Mononuclear cell (primary cell): Measurements from ENCODE around the gene NVL. TPM values are rescaled to one million over a fixed set of nuclear protein-coding genes. Genes with fewer than 3 reads are reported as not detected.
"Not testable (repeated sequence)": the region's sequence is repeated elsewhere in the genome, so short reads cannot be mapped to it uniquely, and the experiment has no call there.

Experiments used
- H3K27me3 ChIP-seq: 2 replicates; pipeline ENCODE4 v1.6.0; 2011; ENCODE audit warnings: low read length, control low read depth; ENCODE audit not compliant: insufficient read depth
- H3K4me1 ChIP-seq: 2 replicates; pipeline ENCODE4 v1.5.1; 2011; ENCODE audit warnings: mild to moderate bottlenecking, low read length, control low read depth; ENCODE audit not compliant: insufficient read depth
- H3K4me3 ChIP-seq: 2 replicates; pipeline ENCODE4 v1.5.1; 2011; ENCODE audit warnings: mild to moderate bottlenecking, low read length, moderate library complexity
- H3K9me3 ChIP-seq: 2 replicates; pipeline ENCODE4 v1.5.1; 2011; ENCODE audit warnings: low read depth, mild to moderate bottlenecking, control low read depth, low read length
- total RNA-seq: library from RNA; depleted of rRNA; stranded (reverse); fragments of >200 nt; gene quantifications from one replicate; pipeline ENCODE4 v1.2.3, GENCODE V29; 2012

The NVL gene
- total RNA-seq = 20.0 TPM

DNA sequence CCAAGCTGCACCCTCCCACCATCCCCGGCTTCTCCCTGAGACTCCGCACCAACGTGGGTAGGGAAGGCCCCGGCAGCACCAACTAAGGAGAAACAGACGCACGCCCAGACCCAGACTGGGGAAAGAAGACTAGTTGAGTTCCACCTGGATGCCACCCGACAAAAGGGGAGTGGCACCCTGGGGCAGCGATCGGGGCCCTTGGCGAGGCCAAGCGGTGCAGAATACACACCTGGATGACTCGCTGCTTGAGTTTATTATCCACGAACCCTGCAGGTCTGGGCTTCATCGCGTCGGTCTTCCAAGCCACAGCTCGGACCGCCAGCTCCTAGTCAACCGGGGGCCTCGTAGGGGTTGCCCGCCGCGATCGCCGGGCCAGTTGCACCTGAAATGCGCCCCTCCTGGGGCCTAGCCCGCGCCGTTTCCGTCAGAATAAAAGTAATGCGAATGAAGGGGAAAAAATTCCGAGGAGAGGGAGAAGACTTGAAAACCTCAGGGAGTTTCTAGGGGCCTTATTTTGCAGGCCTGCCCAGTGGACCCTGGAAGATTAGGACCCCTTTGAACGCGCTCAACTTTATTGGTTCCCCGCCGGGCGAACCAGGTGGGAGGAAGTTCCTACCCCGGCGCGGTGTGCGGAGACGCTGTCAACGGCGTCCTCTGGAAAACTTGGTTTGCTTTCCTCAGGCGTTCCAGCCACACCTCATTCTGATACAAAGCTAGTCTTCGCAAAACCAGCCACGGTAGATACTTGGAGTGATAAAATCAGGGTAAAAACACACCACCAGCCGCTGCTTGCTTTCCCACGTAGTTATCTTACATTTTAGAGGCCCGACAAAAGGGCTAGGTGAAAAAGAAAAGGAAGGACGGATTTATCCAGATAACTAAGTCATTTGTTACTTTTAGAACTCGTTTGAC is at the start of gene NVL:
NVL (minus strand) TSS at position 331 of the 912 bp plus-strand sequence; CDS start at position 286, 45 bp downstream.
- no peaks in the 10 kb centered on the region for H3K27me3 ChIP-seq
- H3K9me3 ChIP-seq = no peaks in the 10 kb centered on the region
- peaks cover 34% of the 10 kb centered on the region for H3K4me1 ChIP-seq
- H3K4me3 ChIP-seq = peak within 1 kb of the TSS; percentile 95

- Histone ChIP-seq H3K4me3 (no peak overlapping the region), H3K9me3 (no peaks in the 10 kb centered on the region), H3K4me1 (peaks cover 81% of the 10 kb centered on the region), H3K27me3 (no peaks in the 10 kb centered on the region)
These were observed 49.1 kb upstream of the NVL start for GRCh38 chr1:224378855-224379631.

- Histone ChIP-seq H3K4me3 (no peak overlapping the region), H3K9me3 (no peaks in the 10 kb centered on the region), H3K4me1 (peaks cover 77% of the 10 kb centered on the region), H3K27me3 (no peaks in the 10 kb centered on the region)
These were observed 47.7 kb upstream of the NVL start for GRCh38 chr1:224377676-224378006.

DNA sequence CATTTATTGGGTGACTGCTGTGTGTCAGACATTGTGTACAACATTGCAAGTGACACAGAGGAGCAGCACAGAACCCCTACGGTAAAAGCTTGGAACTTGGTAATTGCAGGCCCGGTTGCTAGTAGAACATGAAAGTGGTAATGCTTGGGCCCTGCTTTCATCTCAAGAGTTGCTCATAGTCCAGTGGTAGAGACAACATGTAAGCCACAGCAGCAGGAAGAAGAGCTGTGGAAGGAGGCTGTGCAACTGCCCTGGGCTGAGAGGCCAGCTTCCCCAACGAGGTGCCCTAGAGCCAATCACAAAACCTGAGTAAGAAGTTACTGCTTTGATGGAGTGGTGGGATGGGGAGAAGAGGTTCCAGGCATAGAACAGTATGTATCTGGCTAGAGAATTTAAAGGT is 45.1 kb upstream of the NVL start:
- H3K4me1 ChIP-seq = peaks cover 52% of the 10 kb centered on the region
- no peaks in the 10 kb centered on the region for H3K27me3 ChIP-seq
- no peak overlapping the region for H3K4me3 ChIP-seq
- no peaks in the 10 kb centered on the region for H3K9me3 ChIP-seq

GRCh38 chr1:224373008-224373590 is 43.1 kb upstream of the NVL start:
- Histone ChIP-seq H3K27me3 (no peaks in the 10 kb centered on the region), H3K9me3 (no peaks in the 10 kb centered on the region), H3K4me3 (no peak overlapping the region), H3K4me1 (peaks cover 34% of the 10 kb centered on the region)

DNA sequence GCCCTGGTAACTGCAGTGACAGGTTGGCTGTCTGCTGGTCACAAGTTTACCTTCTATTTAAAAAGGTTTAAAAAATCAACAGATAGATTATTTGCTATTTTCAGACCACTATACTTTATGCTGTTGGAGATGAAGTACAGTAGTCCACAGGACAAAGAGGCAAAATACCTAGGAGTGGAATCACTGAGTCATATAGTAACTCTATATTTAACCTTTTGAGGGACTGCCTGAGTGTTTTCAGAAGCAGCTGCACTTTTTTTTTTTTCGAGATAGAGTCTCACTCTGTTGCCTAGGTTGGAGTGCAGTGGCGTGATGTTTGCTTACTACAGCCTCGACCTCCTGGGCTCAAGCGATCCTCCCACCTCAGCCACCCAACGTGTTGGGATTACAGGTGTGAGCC is 38.4 kb upstream of the NVL start:
- peaks cover 6% of the 10 kb centered on the region for H3K4me1 ChIP-seq
- H3K4me3 ChIP-seq = no peak overlapping the region
- H3K27me3 ChIP-seq = no peaks in the 10 kb centered on the region
- H3K9me3 ChIP-seq = no peaks in the 10 kb centered on the region

DNA sequence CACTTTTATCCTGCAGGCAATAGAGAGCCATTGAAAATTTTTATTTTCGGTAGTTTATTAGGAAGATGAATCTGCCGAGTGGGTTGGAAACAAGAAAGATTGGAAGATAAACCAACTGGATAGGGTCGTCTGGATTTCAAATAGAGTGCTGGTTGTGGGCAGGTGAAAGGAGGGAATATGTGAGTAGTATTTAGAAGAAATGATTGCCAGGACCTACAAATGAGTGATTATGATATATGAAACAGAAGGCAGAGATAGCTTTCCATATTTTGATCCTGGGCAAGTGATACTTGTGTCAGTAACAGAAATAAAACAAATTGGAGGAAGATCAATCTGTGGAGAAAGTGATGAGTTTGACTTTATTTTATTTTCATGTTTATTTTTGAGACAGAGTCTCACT is 29.2 kb upstream of the NVL start:
- Histone ChIP-seq H3K4me1 (peaks cover 47% of the 10 kb centered on the region), H3K27me3 (no peaks in the 10 kb centered on the region), H3K9me3 (no peaks in the 10 kb centered on the region), H3K4me3 (no peak overlapping the region)

DNA sequence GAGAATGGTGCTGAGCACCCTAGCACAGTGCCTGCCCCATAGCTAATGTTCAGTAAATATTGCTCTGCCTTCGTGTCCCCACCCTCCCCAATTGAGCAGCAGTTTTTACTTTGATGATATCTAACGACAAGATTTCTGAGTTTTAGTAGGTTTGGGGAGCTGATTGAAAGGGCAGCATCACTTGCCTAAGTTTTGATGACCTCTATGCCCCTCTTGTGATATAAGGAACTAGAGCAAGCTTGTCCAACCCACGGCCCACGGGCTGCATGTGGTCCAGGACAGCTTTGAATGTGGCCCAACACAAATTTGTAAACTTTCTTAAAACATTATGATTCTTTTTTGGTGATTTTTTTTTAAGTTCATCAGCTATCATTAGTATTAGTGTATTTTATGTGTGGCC is 28.3 kb upstream of the NVL start:
- Histone ChIP-seq H3K4me3 (no peak overlapping the region), H3K27me3 (no peaks in the 10 kb centered on the region), H3K9me3 (no peaks in the 10 kb centered on the region), H3K4me1 (peaks cover 41% of the 10 kb centered on the region)

DNA sequence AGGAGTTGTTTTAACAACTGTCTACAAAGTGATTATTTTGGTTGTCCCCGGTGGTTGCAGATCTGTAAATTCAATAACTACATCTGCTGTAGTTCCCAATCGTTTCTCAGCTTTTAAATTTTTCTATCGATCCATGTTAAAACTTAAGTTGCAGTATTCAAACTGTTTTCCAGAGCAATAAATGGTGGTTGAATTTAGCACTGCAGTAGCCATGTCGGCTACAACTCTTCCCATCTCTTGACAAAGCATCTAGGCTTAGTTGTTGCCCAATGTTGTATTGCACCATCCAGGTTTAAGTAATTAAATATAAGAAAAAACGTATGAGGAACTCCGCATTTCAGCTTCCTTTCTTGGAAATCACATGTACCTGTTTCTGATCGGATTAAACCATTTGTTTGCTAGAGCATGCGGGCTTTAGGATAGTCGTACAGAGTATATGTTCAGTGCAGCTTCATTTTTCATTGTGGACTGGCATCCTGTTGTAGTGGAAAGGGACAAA is 27.7 kb upstream of the NVL start:
- Histone ChIP-seq H3K4me1 (peaks cover 38% of the 10 kb centered on the region), H3K27me3 (no peaks in the 10 kb centered on the region)

DNA sequence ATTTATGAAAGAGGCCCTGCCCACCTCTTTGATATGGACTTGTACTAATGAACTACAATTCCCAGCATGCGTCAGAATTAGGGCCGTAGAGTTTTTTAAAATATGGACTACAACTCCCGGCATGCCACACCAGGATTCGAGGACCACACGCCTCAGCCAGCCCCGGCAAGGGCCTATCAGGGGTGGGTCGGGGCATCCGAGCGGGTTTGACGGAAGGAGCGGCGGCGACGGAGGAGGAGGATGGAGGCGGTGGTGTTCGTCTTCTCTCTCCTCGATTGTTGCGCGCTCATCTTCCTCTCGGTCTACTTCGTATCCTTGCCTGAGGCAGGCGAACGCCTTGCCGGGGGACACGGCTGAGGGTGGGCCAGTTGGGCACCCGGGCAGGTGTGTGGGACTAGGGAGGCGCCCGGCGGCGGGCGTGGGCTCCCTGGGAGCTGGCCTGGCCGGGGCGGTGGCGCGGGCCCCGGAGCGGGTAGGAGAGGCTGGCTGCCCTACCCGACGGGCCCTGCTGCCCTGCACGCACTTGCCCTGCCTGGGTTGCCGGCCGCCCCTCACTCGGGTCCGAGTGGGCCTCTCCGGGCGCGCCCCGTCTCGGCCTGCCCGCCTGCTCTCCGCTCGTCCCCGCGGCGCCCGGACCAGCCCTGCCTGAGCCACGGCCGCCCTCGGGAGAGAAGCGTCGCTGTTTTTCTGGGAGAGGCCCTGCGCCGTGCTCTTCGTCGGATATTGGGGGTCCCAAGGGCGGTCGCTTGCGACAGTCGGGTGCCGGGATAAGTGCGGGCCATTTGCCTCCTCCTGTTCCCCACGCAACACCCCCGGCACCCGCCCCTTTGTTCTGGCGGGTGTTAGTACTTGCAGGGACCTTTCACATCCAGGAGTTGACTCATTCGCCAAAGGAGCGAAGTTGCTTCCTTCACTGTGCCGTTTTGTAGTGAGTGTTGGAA is 27.0 kb upstream of the NVL start, which contains the start of gene CNIH4:
CNIH4 (plus strand) TSS at position 195 of the 941 bp plus-strand sequence; CDS start at position 241, 46 bp downstream.
- no peaks in the 10 kb centered on the region for H3K27me3 ChIP-seq
- no peaks in the 10 kb centered on the region for H3K9me3 ChIP-seq
- peak within 1 kb of the TSS; percentile 57 for H3K4me3 ChIP-seq
- H3K4me1 ChIP-seq = peaks cover 38% of the 10 kb centered on the region

More for the DNA sequence above, 27.7 kb upstream of the NVL start:
- Histone ChIP-seq H3K9me3 (no peaks in the 10 kb centered on the region), H3K4me3 (peak overlapping the region; percentile 57)

GRCh38 chr1:224353975-224354925 is 24.3 kb upstream of the NVL start:
- H3K9me3 ChIP-seq = no peaks in the 10 kb centered on the region
- H3K4me3 ChIP-seq = no peak overlapping the region
- H3K27me3 ChIP-seq = no peaks in the 10 kb centered on the region
- peaks cover 26% of the 10 kb centered on the region for H3K4me1 ChIP-seq

DNA sequence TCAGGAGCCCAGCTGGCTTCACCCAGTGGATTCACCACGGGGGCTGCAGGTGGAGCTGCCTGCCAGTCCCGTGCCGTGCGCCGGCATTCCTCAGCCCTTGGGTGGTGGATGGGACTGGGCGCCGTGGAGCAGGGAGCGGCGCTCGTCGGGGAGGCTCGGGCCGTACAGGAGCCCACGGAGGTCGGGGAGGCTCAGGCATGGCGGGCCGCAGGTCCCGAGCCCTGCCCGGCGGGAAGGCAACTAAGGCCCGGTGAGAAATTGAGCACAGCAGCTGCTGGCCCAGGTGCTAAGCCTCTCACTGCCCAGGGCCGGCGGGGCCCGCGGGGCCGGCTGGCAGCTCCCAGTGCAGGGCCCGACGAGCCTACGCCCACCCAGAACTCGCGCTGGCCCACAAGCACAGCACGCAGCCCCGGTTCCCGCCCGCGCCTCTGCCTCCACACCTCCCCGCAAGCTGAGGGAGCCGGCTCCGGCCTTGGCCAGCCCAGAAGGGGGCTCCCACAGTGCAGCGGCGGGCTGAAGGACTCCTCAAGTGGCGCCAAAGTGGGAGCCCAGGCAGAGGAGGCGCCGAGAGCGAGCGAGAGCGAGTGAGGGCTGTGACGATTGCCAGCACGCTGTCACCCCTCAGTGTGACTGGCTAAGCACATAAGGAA is 22.6 kb upstream of the NVL start:
- not testable (repeated sequence) for H3K4me3 ChIP-seq, H3K9me3 ChIP-seq, H3K27me3 ChIP-seq, H3K4me1 ChIP-seq

- not testable (repeated sequence) for H3K9me3 ChIP-seq, H3K4me3 ChIP-seq, H3K27me3 ChIP-seq, H3K4me1 ChIP-seq
These were observed 19.7 kb upstream of the NVL start for GRCh38 chr1:224349716-224350115.
